T-cell (primary cell): Measurements from ENCODE around the gene SYT11. TPM values are rescaled to one million over a fixed set of nuclear protein-coding genes. Genes with fewer than 3 reads are reported as not detected.

ENCODE experiments used
- ATAC-seq, 4 experiments: fragments of 200-7000 bp in 3 of 4; fragments of 150-1000 bp in 1 of 4; cut with Tn5 transposase; replicated peaks in 1 of 4; 1 replicate in 3 of 4; 2 replicates in 1 of 4; pipeline ENCODE4 v1.10.0; 2021; ENCODE audit warnings: moderate library complexity in 3 of 4, mild to moderate bottlenecking in 2 of 4, moderate number of reproducible peaks in 1 of 4
- CTCF ChIA-PET, 2 donors: fragments of 300-600 bp; sonication (Branson Sonifier 250); formaldehyde crosslinking; loops; one replicate each; lab custom pipeline; 2022; ENCODE audit warnings: antibody characterized with exemption in 2 of 2; lab: Charles Lee
- POLR2A ChIA-PET, 2 donors: fragments of 300-600 bp; sonication (Branson Sonifier 250); formaldehyde crosslinking; loops; one replicate each; lab custom pipeline; 2022; ENCODE audit warnings: antibody characterized with exemption in 2 of 2; lab: Charles Lee
- DNase-seq, 35 experiments: peaks; one replicate each; pipeline versions ENCODE4 v3.0.0 to v3.0.0-alpha.2; 2013 to 2023
- H3K27ac ChIP-seq: one replicate; pipeline ENCODE4 v1.5.1; 2013; ENCODE audit warnings: low read length
- H3K27me3 ChIP-seq, 2 experiments: replicated peaks in 1 of 2; 1 replicate in 1 of 2; 2 replicates in 1 of 2; pipeline versions ENCODE4 v1.6.1 to v1.7.0; 2013; ENCODE audit warnings: low read length in 1 of 2, mixed read lengths in 1 of 2; ENCODE audit not compliant: control insufficient read depth in 2 of 2, insufficient read depth in 2 of 2; ENCODE audit errors: extremely low read depth in 1 of 2
- H3K36me3 ChIP-seq, 2 donors: 1 replicate in 1 of 2; 2 replicates in 1 of 2; pipeline versions ENCODE4 v1.6.1 to v1.7.0; 2013; ENCODE audit warnings: low read length in 1 of 2; ENCODE audit not compliant: control insufficient read depth in 2 of 2, insufficient read depth in 1 of 2; ENCODE audit errors: extremely low read depth in 1 of 2
- H3K4me1 ChIP-seq, 2 experiments: 1 replicate in 1 of 2; 2 replicates in 1 of 2; pipeline versions ENCODE4 v1.6.1 to v1.7.0; 2013; ENCODE audit warnings: low read length in 2 of 2, mixed read lengths in 1 of 2; ENCODE audit not compliant: insufficient read depth in 2 of 2, control insufficient read depth in 1 of 2; ENCODE audit errors: extremely low read depth in 1 of 2
- H3K4me3 ChIP-seq, 2 donors: 1 replicate in 1 of 2; 2 replicates in 1 of 2; pipeline versions ENCODE4 v1.5.1 to v1.7.0; 2013; ENCODE audit warnings: mild to moderate bottlenecking in 2 of 2, low read length in 1 of 2, moderate library complexity in 1 of 2; ENCODE audit not compliant: control insufficient read depth in 1 of 2; ENCODE audit errors: extremely low read depth in 1 of 2
- H3K9me3 ChIP-seq: 2 replicates; pipeline ENCODE4 v1.7.0; 2013
- H3K27ac Mint-ChIP-seq, 2 donors: one replicate each; pipeline ENCODE4 v1.8.0; 2020 to 2021; ENCODE audit warnings: mild to moderate bottlenecking in 2 of 2, mixed read lengths in 2 of 2
- H3K27me3 Mint-ChIP-seq, 2 donors: one replicate each; pipeline ENCODE4 v1.8.0; 2021 to 2022; ENCODE audit warnings: mixed read lengths in 2 of 2
- H3K36me3 Mint-ChIP-seq: one replicate; pipeline ENCODE4 v1.8.0; 2021; ENCODE audit warnings: mixed read lengths
- H3K4me1 Mint-ChIP-seq, 3 donors: one replicate each; pipeline ENCODE4 v1.8.0; 2020 to 2022; ENCODE audit warnings: mixed read lengths in 3 of 3, mild to moderate bottlenecking in 1 of 3
- H3K4me3 Mint-ChIP-seq, 3 donors: one replicate each; pipeline ENCODE4 v1.8.0; 2020 to 2022; ENCODE audit warnings: mild to moderate bottlenecking in 3 of 3, mixed read lengths in 3 of 3, moderate library complexity in 3 of 3
- H3K9me3 Mint-ChIP-seq, 3 donors: one replicate each; pipeline ENCODE4 v1.8.0; 2020 to 2022; ENCODE audit warnings: mixed read lengths in 3 of 3
- WGBS: methylation state at CpG from one replicate; pipeline ENCODE4 v1.1.5; 2013; ENCODE audit warnings: missing lambda C conversion rate; ENCODE audit not compliant: insufficient coverage; 5-methylcytosine and 5-hydroxymethylcytosine counted together
- total RNA-seq, 35 experiments: library from RNA in 6 of 35; stranded (reverse) in 6 of 35; fragments of 120-200 nt in 1 of 35; gene quantifications; one replicate each; pipeline versions ENCODE4 v1.2.1 to v1.2.4 and lab custom pipeline; 2013 to 2026

SYT11 gene
- total RNA-seq, 5 donors from 2014 or later (not counting 1 experiment from before 2014, with no cell fraction given): 8.6 to 19.8 (median 9.0) TPM

DNA sequence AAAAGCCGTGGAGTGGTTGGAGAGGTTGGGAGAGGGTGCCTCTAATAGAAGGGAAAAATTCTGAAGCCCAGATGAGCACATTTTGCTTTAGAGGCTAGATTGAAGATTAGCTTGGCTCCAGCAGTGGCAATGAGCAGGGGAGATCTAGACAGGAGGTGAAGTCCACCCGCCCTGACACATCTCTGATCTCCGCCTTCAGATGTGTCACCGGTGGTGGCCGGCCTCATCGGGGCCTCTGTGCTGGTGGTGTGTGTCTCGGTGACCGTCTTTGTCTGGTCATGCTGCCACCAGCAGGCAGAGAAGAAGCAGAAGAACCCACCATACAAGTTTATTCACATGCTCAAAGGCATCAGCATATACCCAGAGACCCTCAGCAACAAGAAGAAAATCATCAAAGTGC, 8.4 kb downstream of the SYT11 start:
- H3K4me1 Mint-ChIP-seq: no peaks in the 10 kb centered on the region
- H3K27me3 Mint-ChIP-seq: peaks cover 0 to under 1% of the 10 kb centered on the region in 2 donors
- H3K27ac ChIP-seq: no peak overlapping the region
- no peaks in the 10 kb centered on the region for H3K27me3 ChIP-seq
- no peak overlapping the region for H3K27ac Mint-ChIP-seq
- peaks cover 0 to 7% of the 10 kb centered on the region in 2 donors for H3K36me3 ChIP-seq
- H3K9me3 Mint-ChIP-seq: no peaks in the 10 kb centered on the region
- POLR2A ChIA-PET: no interaction called here
- ATAC-seq (no peak), DNase-seq (no peak)
- 96% methylated on average over 8 of the region's 8 CpGs for WGBS
- H3K4me1 ChIP-seq: no peaks in the 10 kb centered on the region
- peaks cover 4% of the 10 kb centered on the region for H3K36me3 Mint-ChIP-seq
- H3K4me3 Mint-ChIP-seq: no peak overlapping the region
- H3K9me3 ChIP-seq: no peaks in the 10 kb centered on the region
- CTCF ChIA-PET: interaction anchor here in 1 of 2 donors (0.5 kb wide), 1 partner anchor 38 kb away, joined by 3 read pairs; no protein-coding TSS in a partner anchor
- no peak overlapping the region for H3K4me3 ChIP-seq

DNA sequence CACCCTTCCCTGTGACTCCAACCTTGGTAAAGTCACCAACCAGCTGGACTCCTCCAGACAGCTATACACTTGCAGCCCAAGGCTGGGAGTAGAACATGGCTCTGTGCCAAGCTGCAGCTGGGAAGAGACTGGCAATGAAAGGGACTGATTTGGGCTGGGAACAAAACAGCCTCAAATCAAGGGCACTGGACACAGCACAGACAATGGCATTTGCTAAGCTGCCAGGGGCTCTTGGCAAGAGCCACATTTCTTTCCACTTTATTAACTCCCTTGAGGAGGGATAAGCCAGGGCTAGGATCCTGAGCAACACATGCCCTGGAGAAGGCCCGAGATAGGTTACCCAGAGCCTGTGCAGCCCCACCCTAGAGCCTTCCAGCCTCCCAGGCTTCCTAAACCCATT, 12.0 kb downstream of the SYT11 start:
- Histone ChIP-seq H3K9me3 (no peaks in the 10 kb centered on the region), H3K27me3 (no peaks in the 10 kb centered on the region), H3K27ac (no peak overlapping the region), H3K4me3 (no peak overlapping the region), H3K4me1 (no peaks in the 10 kb centered on the region), H3K36me3 (peaks cover 0 to 9% of the 10 kb centered on the region in 2 donors)
- Mint-ChIP-seq H3K4me3 (no peak overlapping the region), H3K9me3 (no peaks in the 10 kb centered on the region), H3K4me1 (no peaks in the 10 kb centered on the region), H3K27me3 (no peaks in the 10 kb centered on the region), H3K27ac (no peak overlapping the region), H3K36me3 (peaks cover 5% of the 10 kb centered on the region)
- ATAC-seq: no peak
- 90% methylated on average over 1 of the region's 1 CpG for WGBS
- ChIA-PET POLR2A (interaction anchor here in 1 of 2 donors (0.5 to 0.6 kb wide), 2 partner anchors 45 to 362 kb away, joined by 4 read pairs; no protein-coding TSS in a partner anchor), CTCF (no interaction called here)
- no peak for DNase-seq

DNA sequence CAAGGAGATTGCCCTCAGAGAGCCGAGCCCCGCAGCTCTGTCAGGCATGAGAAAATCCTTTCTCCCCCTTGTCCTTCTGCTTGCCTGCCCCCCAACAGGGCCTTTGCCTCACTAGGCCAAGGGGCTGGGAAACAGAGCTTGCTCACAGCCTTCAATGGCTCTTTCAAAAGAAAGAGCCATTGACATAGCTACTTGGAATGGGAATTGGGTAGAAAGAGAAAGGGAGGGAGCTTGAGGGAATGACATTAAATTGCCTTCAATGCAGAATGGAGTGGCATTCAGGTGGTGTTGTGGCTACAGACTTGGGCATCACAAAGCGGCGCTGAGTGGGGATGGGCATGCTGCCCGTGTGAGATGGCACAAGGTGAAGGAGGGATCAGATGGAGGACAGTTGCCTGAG, 13.2 kb downstream of the SYT11 start:
- H3K4me3 Mint-ChIP-seq: no peak overlapping the region
- H3K4me1 ChIP-seq: no peaks in the 10 kb centered on the region
- H3K27ac ChIP-seq: no peak overlapping the region
- H3K27me3 Mint-ChIP-seq: no peaks in the 10 kb centered on the region
- POLR2A ChIA-PET: interaction anchor here in 1 of 2 donors (0.5 kb wide), 1 partner anchor 1649 kb away, joined by 3 read pairs; no protein-coding TSS in a partner anchor
- H3K36me3 Mint-ChIP-seq: peaks cover 8% of the 10 kb centered on the region
- no peak overlapping the region for H3K27ac Mint-ChIP-seq
- no peaks in the 10 kb centered on the region for H3K4me1 Mint-ChIP-seq
- 96% methylated on average over 4 of the region's 5 CpGs for WGBS
- DNase-seq (no peak), ATAC-seq (no peak)
- peaks cover 0 to 9% of the 10 kb centered on the region in 2 donors for H3K36me3 ChIP-seq
- CTCF ChIA-PET: interaction anchor here in 1 of 2 donors (0.6 kb wide), 1 partner anchor 416 kb away, joined by 3 read pairs; no protein-coding TSS in a partner anchor
- H3K9me3 Mint-ChIP-seq: no peaks in the 10 kb centered on the region
- H3K9me3 ChIP-seq: no peaks in the 10 kb centered on the region
- H3K27me3 ChIP-seq: no peaks in the 10 kb centered on the region
- H3K4me3 ChIP-seq: no peak overlapping the region

DNA sequence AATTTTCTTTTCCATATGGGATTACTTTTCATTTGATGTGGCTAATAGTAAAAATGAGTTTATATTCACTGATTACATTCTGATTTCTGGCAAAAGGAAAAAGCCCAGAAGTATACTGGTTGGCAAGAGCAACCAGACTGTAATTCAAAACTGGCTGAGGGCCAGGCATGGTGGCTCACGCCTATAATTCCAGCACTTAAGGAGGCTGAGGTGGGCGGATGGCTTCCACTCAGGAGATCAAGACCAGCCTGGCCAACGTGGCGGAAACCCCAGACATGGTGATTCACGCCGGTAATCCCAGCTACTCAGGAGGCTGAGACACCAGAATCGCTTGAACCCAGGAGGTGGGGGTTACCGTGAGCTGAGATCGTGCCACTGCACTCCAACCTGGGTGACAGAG, 14.5 kb downstream of the SYT11 start:
- H3K4me3 Mint-ChIP-seq: no peak overlapping the region
- H3K4me1 Mint-ChIP-seq: no peaks in the 10 kb centered on the region
- WGBS: 90% methylated on average over 9 of the region's 9 CpGs
- peaks cover 8% of the 10 kb centered on the region for H3K36me3 Mint-ChIP-seq
- DNase-seq (no peak), ATAC-seq (no peak)
- POLR2A ChIA-PET: no interaction called here
- no peaks in the 10 kb centered on the region for H3K9me3 ChIP-seq
- H3K9me3 Mint-ChIP-seq: no peaks in the 10 kb centered on the region
- H3K4me1 ChIP-seq: no peaks in the 10 kb centered on the region
- no peak overlapping the region for H3K4me3 ChIP-seq
- H3K36me3 ChIP-seq: peaks cover 0 to 9% of the 10 kb centered on the region in 2 donors
- no peak overlapping the region for H3K27ac ChIP-seq
- CTCF ChIA-PET: interaction anchor here in 1 of 2 donors (0.6 to 0.9 kb wide), 2 partner anchors 9 to 192 kb away, joined by 3 to 4 read pairs; no protein-coding TSS in a partner anchor
- H3K27me3 Mint-ChIP-seq: no peaks in the 10 kb centered on the region
- no peaks in the 10 kb centered on the region for H3K27me3 ChIP-seq
- H3K27ac Mint-ChIP-seq: no peak overlapping the region

DNA sequence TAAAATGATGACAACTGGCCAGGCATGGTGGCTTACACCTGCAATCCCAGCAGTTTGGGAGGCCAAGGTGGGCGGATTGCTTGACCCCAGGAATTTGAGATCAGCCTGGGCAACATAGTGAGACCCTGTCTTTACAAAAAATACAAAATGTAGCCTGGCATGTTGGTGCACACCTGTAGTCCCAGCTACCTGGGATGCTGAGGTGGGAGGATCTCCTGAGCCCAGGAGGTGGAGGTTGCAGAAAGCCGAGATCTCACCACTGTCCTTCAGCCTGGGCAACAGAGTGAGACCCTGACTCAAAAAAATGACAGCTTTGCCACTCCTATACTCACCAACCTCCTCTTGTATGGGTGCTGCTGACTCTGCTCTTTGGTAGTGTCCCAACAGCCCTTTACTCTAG, 18.6 kb downstream of the SYT11 start:
- H3K4me3 ChIP-seq: no peak overlapping the region
- no peak overlapping the region for H3K27ac ChIP-seq
- Mint-ChIP-seq H3K9me3 (no peaks in the 10 kb centered on the region), H3K4me3 (no peak overlapping the region), H3K36me3 (peaks cover 8% of the 10 kb centered on the region), H3K4me1 (no peaks in the 10 kb centered on the region), H3K27me3 (no peaks in the 10 kb centered on the region), H3K27ac (no peak overlapping the region)
- 90% methylated on average over 2 of the region's 2 CpGs for WGBS
- H3K4me1 ChIP-seq: no peaks in the 10 kb centered on the region
- ATAC-seq: no peak
- no peak for DNase-seq
- POLR2A ChIA-PET: no interaction called here
- H3K36me3 ChIP-seq: peaks cover 0 to 21% of the 10 kb centered on the region in 2 donors
- CTCF ChIA-PET: interaction anchor here in 1 of 2 donors (0.6 kb wide), 1 partner anchor 18 kb away, joined by 5 read pairs; the partner anchor contains the start of gene SYT11
- H3K9me3 ChIP-seq: no peaks in the 10 kb centered on the region
- H3K27me3 ChIP-seq: no peaks in the 10 kb centered on the region

DNA sequence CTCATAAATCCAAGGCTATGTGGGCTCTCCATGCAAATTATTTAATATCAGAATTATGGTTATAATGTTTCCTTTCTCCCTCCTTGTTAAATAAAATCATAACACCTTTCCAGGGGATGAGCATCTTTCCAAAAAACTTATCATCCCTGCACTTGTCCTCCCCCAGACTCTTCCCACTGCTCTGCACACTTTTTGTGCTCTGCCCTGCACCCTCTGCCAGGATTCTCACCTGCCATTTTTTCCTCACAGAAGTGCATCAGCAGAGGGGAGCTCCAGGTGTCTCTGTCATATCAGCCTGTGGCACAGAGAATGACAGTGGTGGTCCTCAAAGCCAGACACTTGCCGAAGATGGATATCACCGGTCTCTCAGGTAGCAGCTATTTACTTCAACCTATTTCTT, 20.9 kb downstream of the SYT11 start:
- H3K27me3 ChIP-seq: no peaks in the 10 kb centered on the region
- no peak overlapping the region for H3K4me3 ChIP-seq
- no peaks in the 10 kb centered on the region for H3K9me3 ChIP-seq
- H3K27ac ChIP-seq: no peak overlapping the region
- Mint-ChIP-seq H3K36me3 (peaks cover 8% of the 10 kb centered on the region), H3K9me3 (no peaks in the 10 kb centered on the region), H3K4me3 (no peak overlapping the region), H3K4me1 (no peaks in the 10 kb centered on the region), H3K27me3 (no peaks in the 10 kb centered on the region), H3K27ac (peak overlapping the region in 1 of 2 donors; percentile 31)
- peaks cover 0 to 23% of the 10 kb centered on the region in 2 donors for H3K36me3 ChIP-seq
- DNase-seq (no peak), ATAC-seq (no peak)
- no peaks in the 10 kb centered on the region for H3K4me1 ChIP-seq
- ChIA-PET POLR2A (no interaction called here), CTCF (no interaction called here)
- WGBS: 92% methylated on average over 2 of the region's 2 CpGs
